OCI-LY7 (cell line): ENCODE measurements around the gene PTDSS2.

ENCODE experiments used
- EZH2phosphoT487 ChIP-seq: fragments of 200-600 bp; sonication (generic); IDR thresholded peaks from 2 replicates; pipeline ENCODE4 v1.6.1; 2018; ENCODE audit warnings: low read depth, borderline replicate concordance, mild to moderate bottlenecking, mixed run types, antibody characterized with exemption, low read length, moderate library complexity, mixed read lengths
- TF ChIP-seq, protein P1 (sequence below): fragments of 200-600 bp; sonication (generic); conservative IDR thresholded peaks from 2 replicates; pipeline ENCODE4 v1.5.1; 2014; ENCODE audit warnings: mild to moderate bottlenecking, antibody characterized with exemption, low read length, moderate library complexity, mixed read lengths

DNA sequence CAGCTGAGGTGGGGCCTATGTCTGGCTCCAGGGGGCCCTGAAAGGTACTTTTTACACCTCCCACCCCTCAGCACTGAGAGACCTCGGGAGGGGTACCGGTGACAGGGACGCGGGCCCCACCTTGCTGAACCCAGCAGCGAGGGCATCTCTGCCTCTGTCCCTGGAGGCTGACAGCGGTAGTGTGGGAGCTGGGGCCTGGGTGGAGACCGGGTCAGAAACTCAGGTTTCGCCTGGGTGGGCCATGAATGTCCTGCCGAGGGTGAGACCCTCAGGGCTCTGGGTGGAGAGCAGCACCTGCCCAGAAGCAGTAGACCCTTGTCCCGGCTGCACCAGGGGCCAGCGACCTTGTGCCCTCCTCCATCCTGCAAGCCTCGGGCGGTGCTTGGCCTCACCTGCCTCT lies 22.2 kb downstream of the PTDSS2 start:
- TF ChIP-seq, protein P1, sequence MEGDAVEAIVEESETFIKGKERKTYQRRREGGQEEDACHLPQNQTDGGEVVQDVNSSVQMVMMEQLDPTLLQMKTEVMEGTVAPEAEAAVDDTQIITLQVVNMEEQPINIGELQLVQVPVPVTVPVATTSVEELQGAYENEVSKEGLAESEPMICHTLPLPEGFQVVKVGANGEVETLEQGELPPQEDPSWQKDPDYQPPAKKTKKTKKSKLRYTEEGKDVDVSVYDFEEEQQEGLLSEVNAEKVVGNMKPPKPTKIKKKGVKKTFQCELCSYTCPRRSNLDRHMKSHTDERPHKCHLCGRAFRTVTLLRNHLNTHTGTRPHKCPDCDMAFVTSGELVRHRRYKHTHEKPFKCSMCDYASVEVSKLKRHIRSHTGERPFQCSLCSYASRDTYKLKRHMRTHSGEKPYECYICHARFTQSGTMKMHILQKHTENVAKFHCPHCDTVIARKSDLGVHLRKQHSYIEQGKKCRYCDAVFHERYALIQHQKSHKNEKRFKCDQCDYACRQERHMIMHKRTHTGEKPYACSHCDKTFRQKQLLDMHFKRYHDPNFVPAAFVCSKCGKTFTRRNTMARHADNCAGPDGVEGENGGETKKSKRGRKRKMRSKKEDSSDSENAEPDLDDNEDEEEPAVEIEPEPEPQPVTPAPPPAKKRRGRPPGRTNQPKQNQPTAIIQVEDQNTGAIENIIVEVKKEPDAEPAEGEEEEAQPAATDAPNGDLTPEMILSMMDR: no peak
- TF ChIP-seq EZH2phosphoT487: no peak
